Mucosa of gallbladder (tissue), 1 donor: ENCODE data around the gene STARD3. TPM values are rescaled to one million over a fixed set of nuclear protein-coding genes. Genes with fewer than 3 reads are reported as not detected.

Source experiments
- DNase-seq: peaks from one replicate; pipeline ENCODE4 v3.0.0-alpha.2; 2020; ENCODE audit warnings: low spot score
- total RNA-seq: library from RNA; stranded (reverse); gene quantifications from one replicate; pipeline ENCODE4 v1.2.1, GENCODE V29; 2021
- donor health status: DM: no; HTN: no; CAD: no.

STARD3 gene
- total RNA-seq, 1 donor from 2014 or later, result 82.2 TPM

DNA sequence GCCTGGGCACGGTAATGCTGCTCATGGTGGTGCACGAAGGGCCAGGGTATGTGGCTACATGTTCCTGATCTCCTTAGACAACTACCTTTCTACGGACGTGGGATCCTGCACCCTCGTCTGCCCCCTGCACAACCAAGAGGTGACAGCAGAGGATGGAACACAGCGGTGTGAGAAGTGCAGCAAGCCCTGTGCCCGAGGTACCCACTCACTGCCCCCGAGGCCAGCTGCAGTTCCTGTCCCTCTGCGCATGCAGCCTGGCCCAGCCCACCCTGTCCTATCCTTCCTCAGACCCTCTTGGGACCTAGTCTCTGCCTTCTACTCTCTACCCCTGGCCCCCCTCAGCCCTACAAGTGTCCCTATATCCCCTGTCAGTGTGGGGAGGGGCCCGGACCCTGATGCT, 74.9 kb downstream of the STARD3 start:
- DNase-seq, result no peak

Other genes with a start within 250 kb of the STARD3 start
- 31.8 TPM for gene FBXL20, start 235.5 kb upstream of the STARD3 start, total RNA-seq
- gene MED1, start 185.9 kb upstream of the STARD3 start, total RNA-seq, result 27.4 TPM
- 56.9 TPM for gene CDK12, start 175.7 kb upstream of the STARD3 start, total RNA-seq
- not detected for gene NEUROD2, start 29.2 kb upstream of the STARD3 start, total RNA-seq
- gene PPP1R1B, start 10.2 kb upstream of the STARD3 start, total RNA-seq, result 2.4 TPM
- gene TCAP, start 28.2 kb downstream of the STARD3 start, total RNA-seq, result 2.0 TPM
- gene PNMT, start 31.3 kb downstream of the STARD3 start, total RNA-seq, result 1.8 TPM
- gene PGAP3, start 50.9 kb downstream of the STARD3 start, total RNA-seq, result 54.2 TPM
- gene ERBB2, start 62.9 kb downstream of the STARD3 start, total RNA-seq, result 202 TPM
- gene MIEN1, start 93.4 kb downstream of the STARD3 start, total RNA-seq, result 66.1 TPM
- gene GRB7, start 100.8 kb downstream of the STARD3 start, total RNA-seq, result 92.8 TPM
- 5.8 TPM for gene IKZF3, start 227.2 kb downstream of the STARD3 start, total RNA-seq
- not detected for gene ZPBP2, start 231.1 kb downstream of the STARD3 start, total RNA-seq